ENCODE results near the gene CST1.
"Not testable (repeated sequence)": the region's sequence is repeated elsewhere in the genome, so short reads cannot be mapped to it uniquely, and the experiment has no call there.

DNA sequence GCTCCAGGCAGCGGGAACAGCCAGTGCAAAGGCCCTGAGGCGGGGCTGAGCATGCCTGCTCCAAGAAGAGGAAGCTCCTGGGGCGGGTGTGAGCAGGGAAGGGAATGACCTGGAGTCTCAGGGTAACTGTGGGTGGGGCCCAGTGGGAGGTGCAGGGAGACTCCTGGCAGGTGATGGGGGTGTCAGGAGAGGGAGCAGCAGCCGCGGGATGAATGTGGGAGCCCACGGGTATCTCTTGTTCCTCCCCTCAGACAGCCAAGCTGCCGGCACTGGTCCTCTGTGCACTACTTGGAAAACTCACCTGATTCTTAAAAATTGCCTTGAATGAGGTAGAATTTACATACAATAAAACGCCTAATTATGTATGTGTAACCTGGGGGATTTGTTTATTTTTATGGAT lies 26.6 kb upstream of the CST1 start:
- TF ChIP-seq, protein P1, sequence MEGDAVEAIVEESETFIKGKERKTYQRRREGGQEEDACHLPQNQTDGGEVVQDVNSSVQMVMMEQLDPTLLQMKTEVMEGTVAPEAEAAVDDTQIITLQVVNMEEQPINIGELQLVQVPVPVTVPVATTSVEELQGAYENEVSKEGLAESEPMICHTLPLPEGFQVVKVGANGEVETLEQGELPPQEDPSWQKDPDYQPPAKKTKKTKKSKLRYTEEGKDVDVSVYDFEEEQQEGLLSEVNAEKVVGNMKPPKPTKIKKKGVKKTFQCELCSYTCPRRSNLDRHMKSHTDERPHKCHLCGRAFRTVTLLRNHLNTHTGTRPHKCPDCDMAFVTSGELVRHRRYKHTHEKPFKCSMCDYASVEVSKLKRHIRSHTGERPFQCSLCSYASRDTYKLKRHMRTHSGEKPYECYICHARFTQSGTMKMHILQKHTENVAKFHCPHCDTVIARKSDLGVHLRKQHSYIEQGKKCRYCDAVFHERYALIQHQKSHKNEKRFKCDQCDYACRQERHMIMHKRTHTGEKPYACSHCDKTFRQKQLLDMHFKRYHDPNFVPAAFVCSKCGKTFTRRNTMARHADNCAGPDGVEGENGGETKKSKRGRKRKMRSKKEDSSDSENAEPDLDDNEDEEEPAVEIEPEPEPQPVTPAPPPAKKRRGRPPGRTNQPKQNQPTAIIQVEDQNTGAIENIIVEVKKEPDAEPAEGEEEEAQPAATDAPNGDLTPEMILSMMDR (conservative IDR thresholded peaks at IDR 0.05; ENCODE audit: low read length) = not testable (repeated sequence)
- TF ChIP-seq EZH2phosphoT487 (IDR thresholded peaks at IDR 0.05; ENCODE audit: borderline replicate concordance) = not testable (repeated sequence)
